NCI-H128 (cell line): Measurements from ENCODE around the gene NMT2.
A peak's percentile ranks its signal among the peaks of the same experiment; 100 is the strongest.

Experiments used
- DNase-seq: peaks from one replicate; lab custom pipeline; 2025; ENCODE audit not compliant: unreplicated experiment; lab: John Stamatoyannopoulos, UW

NMT2 gene

DNA sequence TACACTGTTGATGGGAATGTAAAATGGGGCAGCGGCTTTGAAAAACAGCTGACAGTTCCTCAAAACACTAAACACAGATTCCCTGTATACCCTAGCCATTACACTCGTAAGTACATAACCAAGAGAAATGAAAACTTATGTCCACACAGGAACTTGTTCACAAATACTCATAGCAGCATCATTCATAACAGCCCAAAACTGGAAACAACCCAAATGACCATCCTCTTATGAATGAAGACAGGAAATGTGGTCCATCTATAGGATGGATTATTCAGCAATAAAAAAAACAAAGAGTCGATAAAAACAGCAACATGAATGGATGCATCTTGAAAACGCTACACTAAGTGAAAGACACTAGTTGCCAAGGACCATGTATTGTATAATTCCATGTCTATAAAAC, 23.7 kb downstream of the NMT2 start:
- DNase-seq: no peak

- no peak for DNase-seq
These were observed 27.1 kb downstream of the NMT2 start for GRCh38 chr10:15141136-15142054.

DNA sequence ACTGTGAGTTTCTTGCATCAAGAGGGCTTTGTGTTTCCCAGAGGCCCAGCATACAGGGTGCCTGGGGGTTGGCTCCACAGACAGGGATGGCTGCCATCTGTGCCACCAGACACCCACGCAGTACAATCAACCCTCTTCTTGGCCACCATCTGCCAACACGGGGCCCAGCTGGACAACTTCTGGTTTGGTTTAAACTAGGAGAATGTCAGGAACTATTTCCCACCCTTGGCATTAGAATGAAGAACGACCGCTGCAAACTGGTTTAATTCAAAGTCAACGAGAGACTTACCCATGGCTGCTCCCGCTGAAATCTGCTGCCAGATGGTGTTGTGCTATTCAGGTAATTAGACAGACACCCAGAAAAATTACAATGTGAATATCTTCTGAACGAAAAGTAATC, 27.8 kb downstream of the NMT2 start:
- DNase-seq: no peak

GRCh38 chr10:15137636-15138035, 30.9 kb downstream of the NMT2 start:
- DNase-seq: no peak

DNA sequence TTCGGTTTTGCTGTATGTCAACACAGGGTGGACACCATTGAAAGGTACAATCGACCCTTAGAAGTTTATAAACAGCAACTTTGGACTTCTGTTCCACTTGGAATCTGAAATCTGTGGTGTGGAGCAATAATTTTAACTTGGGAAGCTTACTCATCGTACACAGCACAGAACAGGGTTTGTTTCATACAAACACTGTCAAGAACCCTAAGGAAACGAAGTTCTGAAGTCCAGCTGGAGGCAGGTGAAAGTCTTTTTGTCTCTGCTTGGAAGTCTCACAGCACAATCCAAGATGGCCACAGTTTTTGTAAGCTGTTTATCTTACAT, 31.5 kb downstream of the NMT2 start:
- no peak for DNase-seq

GRCh38 chr10:15136129-15137035, 32.1 kb downstream of the NMT2 start:
- no peak for DNase-seq

DNA sequence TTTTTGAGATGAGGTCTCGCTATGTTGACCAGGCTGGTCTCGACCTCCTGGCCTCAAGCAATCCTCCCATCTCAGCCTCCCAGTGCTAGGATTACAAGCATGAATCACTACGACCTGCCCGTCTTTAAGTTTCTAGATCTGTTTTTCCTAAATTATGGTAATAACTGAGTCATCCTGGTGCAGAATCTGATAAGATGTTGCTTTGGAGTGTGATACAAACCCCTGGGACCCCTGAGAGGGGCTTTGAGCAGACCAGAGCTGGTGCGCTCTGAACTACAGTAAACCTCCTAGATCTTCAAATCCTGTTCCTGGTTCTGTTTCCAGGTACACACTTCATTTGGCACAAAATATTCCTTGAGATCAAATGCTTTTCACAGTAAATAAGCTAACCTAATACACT, 37.2 kb downstream of the NMT2 start:
- DNase-seq: no peak

DNA sequence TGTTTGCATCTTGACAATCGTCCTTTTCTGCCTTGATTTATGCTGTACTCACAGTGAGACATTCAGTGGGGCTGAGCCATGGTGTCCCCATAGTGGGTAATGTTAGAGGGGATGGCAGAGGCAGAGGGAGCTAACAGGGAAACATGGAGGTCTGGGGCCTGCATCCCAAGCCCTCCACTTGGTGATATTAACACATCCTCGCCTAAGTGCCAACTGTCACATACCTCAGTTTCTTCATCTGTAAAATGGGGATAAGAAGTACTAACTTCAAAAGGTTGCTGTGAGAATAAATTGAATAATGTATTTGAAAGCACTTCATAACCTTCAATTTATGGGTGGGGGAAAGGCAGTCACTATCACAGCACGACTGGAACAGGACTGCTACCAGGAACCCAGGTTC, 43.6 kb downstream of the NMT2 start:
- DNase-seq: no peak

DNA sequence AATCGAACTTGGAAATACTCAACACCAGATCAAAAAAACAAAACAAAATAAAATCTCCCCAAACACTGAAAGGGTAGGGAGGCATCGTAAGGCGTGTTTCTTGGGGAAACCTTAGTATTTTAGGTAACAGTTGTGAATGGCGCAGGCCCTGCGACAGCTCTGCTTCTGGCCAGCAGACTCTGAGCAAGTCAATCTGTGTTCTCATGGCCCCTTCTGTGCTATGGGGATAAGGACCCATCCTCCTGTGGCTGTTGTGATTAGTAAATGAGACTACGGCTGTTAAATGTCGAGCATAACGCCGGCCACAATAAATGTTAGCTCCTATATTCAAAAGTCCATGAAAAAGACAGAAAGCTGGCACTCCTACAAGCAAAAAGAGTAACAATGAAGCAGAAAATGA, 44.3 kb downstream of the NMT2 start:
- no peak for DNase-seq

- no peak for DNase-seq
These were observed 44.7 kb downstream of the NMT2 start for GRCh38 chr10:15123749-15124184.

- no peak for DNase-seq
These were observed 45.9 kb downstream of the NMT2 start for GRCh38 chr10:15122477-15123030.

DNA sequence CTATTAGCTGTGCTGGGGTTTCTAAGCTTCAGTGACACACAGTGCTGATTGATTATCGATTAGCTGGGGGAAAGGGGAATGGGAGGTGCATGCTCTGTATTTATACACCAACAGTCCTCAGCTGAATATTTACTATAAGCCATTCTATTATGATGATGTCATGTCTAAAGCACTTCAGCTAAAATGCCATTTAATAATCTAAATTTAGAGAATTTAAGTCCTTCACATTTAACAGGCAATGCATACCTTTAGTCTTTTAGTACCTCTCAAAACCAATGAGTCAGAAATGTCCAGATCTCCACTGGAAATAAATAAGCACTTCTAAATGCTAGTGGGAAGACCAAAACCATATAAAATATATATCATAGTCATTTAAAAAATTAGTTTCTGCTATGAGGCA, 46.8 kb downstream of the NMT2 start:
- no peak for DNase-seq

DNA sequence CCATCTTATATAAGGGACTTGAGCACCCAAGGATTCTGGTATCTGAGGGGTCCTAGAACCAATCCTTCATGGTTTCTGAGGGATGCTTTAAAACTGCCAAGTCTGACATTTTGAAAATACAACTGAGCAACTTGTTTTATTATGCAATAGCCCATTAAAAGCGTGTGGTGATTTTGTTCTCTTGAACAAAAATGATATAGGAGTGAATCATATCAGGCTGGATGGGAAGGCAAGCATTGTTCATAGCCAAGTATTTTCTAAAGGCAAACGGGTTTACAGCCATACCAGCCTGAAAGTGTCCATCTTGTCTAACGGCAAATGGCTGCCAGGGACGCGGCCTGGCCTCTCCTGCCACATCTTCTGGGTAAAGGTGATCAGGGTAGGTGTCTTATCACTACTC, 48.0 kb downstream of the NMT2 start:
- no peak for DNase-seq

GRCh38 chr10:15118615-15119014, 49.9 kb downstream of the NMT2 start:
- no peak for DNase-seq

GRCh38 chr10:15116225-15116624, 52.3 kb downstream of the NMT2 start:
- no peak for DNase-seq

- DNase-seq: no peak
These were observed 54.7 kb downstream of the NMT2 start for GRCh38 chr10:15113766-15114165.

- DNase-seq: no peak
These were observed 55.8 kb downstream of the NMT2 start for GRCh38 chr10:15112657-15113056.

- peak; percentile 12 for DNase-seq
These were observed 62.0 kb downstream of the NMT2 start for GRCh38 chr10:15106352-15107013.

DNA sequence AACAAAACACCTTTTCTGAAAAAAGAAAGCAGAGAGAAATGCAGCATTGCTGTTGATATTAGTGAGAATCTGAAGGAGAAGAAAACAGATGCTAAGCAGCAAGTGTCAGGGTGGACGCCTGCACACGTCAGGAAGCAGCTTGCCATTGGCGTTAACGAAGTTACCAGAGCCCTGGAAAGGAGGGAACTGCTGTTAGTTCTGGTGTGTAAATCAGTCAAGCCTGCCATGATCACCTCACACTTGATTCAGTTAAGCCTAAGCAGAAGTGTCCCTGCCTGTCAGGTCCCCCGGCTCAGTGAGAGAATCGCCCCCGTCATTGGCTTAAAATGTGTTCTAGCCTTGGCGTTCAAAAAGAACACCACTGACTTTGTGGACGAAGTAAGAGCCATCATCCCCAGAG, 65.0 kb downstream of the NMT2 start:
- no peak for DNase-seq

DNA sequence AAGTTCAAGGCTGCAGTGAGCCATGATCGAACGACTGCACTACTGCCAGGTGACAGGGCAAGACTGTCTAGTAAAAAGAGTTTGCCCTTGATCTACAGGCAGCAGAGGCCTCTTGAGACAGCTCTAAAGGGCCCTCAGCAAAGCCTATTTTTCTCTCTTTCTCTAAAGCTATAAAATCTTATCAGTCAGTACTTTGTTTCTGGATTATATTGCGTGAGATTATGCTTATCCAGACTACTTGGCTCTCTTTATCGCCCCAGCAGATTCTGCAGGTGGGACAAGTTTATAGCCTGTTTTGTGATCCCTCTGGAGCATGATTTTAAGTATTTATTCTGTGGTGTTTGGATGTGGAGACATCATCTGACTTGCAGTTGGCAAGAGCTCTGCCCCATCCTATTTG, 68.6 kb downstream of the NMT2 start:
- no peak for DNase-seq
